PC-9 (cell line): ENCODE results near the gene MET.

ENCODE experiments used
- EZH2 ChIP-seq: fragments of 200-600 bp; sonication (generic); IDR thresholded peaks from 2 replicates; pipeline ENCODE4 v1.8.0; 2017; ENCODE audit warnings: antibody characterized with exemption, low read depth
- TF ChIP-seq, protein P1 (sequence below): fragments of 200-600 bp; sonication (generic); conservative IDR thresholded peaks from 2 replicates; pipeline ENCODE4 v1.6.1; 2017; ENCODE audit warnings: mixed run types, antibody characterized with exemption, mild to moderate bottlenecking, moderate library complexity

DNA sequence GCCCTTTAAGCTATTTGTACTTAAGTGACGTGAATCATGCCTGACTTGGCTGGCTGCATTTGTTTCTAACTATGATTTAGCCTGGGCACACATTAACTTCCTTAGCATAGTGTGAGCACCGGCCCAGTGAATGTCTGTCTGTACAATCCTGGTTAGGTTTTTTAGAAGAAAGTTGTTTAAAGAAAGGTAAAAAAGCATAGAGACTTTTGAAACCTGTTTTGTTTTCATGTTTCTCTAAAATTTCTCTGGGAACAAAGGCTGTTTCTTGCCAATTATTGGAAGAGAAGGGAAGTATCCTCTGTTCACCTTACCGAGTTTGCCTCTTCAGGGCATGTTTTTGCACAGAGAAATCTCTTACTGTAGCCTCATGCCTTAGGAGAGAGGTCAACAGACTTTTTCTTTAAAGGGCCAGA lies 42.9 kb upstream of the MET start:
- TF ChIP-seq, protein P1, sequence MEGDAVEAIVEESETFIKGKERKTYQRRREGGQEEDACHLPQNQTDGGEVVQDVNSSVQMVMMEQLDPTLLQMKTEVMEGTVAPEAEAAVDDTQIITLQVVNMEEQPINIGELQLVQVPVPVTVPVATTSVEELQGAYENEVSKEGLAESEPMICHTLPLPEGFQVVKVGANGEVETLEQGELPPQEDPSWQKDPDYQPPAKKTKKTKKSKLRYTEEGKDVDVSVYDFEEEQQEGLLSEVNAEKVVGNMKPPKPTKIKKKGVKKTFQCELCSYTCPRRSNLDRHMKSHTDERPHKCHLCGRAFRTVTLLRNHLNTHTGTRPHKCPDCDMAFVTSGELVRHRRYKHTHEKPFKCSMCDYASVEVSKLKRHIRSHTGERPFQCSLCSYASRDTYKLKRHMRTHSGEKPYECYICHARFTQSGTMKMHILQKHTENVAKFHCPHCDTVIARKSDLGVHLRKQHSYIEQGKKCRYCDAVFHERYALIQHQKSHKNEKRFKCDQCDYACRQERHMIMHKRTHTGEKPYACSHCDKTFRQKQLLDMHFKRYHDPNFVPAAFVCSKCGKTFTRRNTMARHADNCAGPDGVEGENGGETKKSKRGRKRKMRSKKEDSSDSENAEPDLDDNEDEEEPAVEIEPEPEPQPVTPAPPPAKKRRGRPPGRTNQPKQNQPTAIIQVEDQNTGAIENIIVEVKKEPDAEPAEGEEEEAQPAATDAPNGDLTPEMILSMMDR, result no peak
- no peak for TF ChIP-seq EZH2
